CD4-positive, alpha-beta T cell (primary cell): ENCODE results near the gene RBMS3. TPM values are rescaled to one million over a fixed set of nuclear protein-coding genes. Genes with fewer than 3 reads are reported as not detected.

ENCODE experiments used
- ATAC-seq: fragments of 200-7000 bp; cut with Tn5 transposase; one replicate; pipeline ENCODE4 v1.10.0; 2022; ENCODE audit warnings: mild to moderate bottlenecking; ENCODE audit not compliant: poor library complexity
- CTCF ChIA-PET: fragments of 350-600 bp; sonication (Branson Sonifier 250); formaldehyde crosslinking; loops from one replicate; lab custom pipeline; 2021; ENCODE audit warnings: antibody characterized with exemption, inconsistent platforms; lab: Charles Lee
- POLR2A ChIA-PET: fragments of 350-600 bp; sonication (Branson Sonifier 250); formaldehyde crosslinking; loops from one replicate; lab custom pipeline; 2021; ENCODE audit warnings: antibody characterized with exemption, inconsistent platforms; lab: Charles Lee
- DNase-seq, 14 experiments: peaks; one replicate each; pipeline ENCODE4 v3.0.0-alpha.2; 2013 to 2020; ENCODE audit warnings: mixed read lengths in 2 of 14
- H3K27ac ChIP-seq, 2 donors: one replicate each; pipeline versions ENCODE4 v1.5.1 to v1.7.0; 2013; ENCODE audit warnings: low read length in 2 of 2, low read depth in 1 of 2, mild to moderate bottlenecking in 1 of 2
- H3K27me3 ChIP-seq, 2 experiments: 1 replicate in 1 of 2; 2 replicates in 1 of 2; pipeline versions ENCODE4 v1.6.1 to v1.7.0; 2013; ENCODE audit warnings: low read length in 2 of 2, control low read depth in 1 of 2, mild to moderate bottlenecking in 1 of 2, moderate library complexity in 1 of 2; ENCODE audit not compliant: insufficient read depth in 2 of 2, control insufficient read depth in 1 of 2
- H3K36me3 ChIP-seq: one replicate; pipeline ENCODE4 v1.6.1; 2013; ENCODE audit warnings: low read length, control low read depth; ENCODE audit not compliant: insufficient read depth
- H3K4me1 ChIP-seq: one replicate; pipeline ENCODE4 v1.6.1; 2013; ENCODE audit warnings: low read length, control low read depth; ENCODE audit not compliant: insufficient read depth
- H3K4me3 ChIP-seq: one replicate; pipeline ENCODE4 v1.5.1; 2013; ENCODE audit warnings: mild to moderate bottlenecking, low read length, moderate library complexity
- H3K9me3 ChIP-seq, 2 experiments: 1 replicate in 1 of 2; 2 replicates in 1 of 2; pipeline versions ENCODE4 v1.6.1 to v1.7.0; 2013; ENCODE audit warnings: low read length in 2 of 2, mild to moderate bottlenecking in 2 of 2, control low read depth in 1 of 2, moderate library complexity in 1 of 2; ENCODE audit not compliant: control insufficient read depth in 1 of 2, insufficient read depth in 1 of 2
- H3K27ac Mint-ChIP-seq: one replicate; pipeline ENCODE4 v1.8.0; 2020; ENCODE audit warnings: mixed read lengths
- H3K27me3 Mint-ChIP-seq: one replicate; pipeline ENCODE4 v1.8.0; 2021; ENCODE audit warnings: mixed read lengths
- H3K36me3 Mint-ChIP-seq: one replicate; pipeline ENCODE4 v1.8.0; 2021; ENCODE audit warnings: low read depth, mixed read lengths
- H3K4me1 Mint-ChIP-seq: one replicate; pipeline ENCODE4 v1.8.0; 2021; ENCODE audit warnings: low read depth, mixed read lengths
- H3K4me3 Mint-ChIP-seq: one replicate; pipeline ENCODE4 v1.8.0; 2020; ENCODE audit warnings: mild to moderate bottlenecking, mixed read lengths
- H3K9me3 Mint-ChIP-seq: one replicate; pipeline ENCODE4 v1.8.0; 2020; ENCODE audit warnings: mixed read lengths
- intact Hi-C, 2 experiments: fragments of 100-400 bp; cut with DNase I in 1 of 2; cut with micrococcal nuclease in 1 of 2; formaldehyde crosslinking; loops; one replicate each; pipeline versions ENCODE4 v1.15.1 to v1.9.0; 2023 to 2025; cut with DNase I, micrococcal nuclease
- total RNA-seq, 174 experiments: library from RNA in 2 of 174; stranded (reverse) in 2 of 174; gene quantifications; one replicate each; pipeline ENCODE4 v1.2.3 and lab custom pipeline; 2021 to 2026
- TF ChIP-seq, protein P1 (sequence below): fragments of 200-600 bp; IDR thresholded peaks from one replicate; pipeline ENCODE4 v1.8.0; 2022; ENCODE audit warnings: antibody characterized with exemption, mild to moderate bottlenecking

Gene RBMS3
- total RNA-seq, 2 experiments from 2014 or later = 1.6 to 1.7 TPM

DNA sequence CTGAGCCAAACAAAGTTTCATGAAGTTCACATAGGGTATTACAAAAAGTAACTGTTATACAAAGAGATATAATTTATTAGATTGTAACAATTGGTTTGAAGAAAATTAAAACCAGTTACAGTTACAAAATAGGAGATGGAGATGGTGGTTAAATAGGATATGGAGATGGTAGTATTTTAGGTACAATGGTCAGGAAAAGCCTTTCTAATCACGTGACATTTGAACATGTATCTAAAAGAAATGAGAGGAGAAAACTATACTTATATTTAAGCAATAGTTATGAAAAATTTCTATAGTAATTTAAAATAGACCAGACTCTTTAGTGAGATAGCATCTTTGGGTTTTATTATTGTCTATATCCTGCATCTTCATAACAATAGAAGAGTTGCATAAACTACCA, 312.9 kb downstream of the RBMS3 start:
- Mint-ChIP-seq H3K4me1 (no peaks in the 10 kb centered on the region), H3K4me3 (no peak overlapping the region), H3K36me3 (no peaks in the 10 kb centered on the region), H3K27ac (no peak overlapping the region), H3K9me3 (peaks cover 6% of the 10 kb centered on the region), H3K27me3 (no peaks in the 10 kb centered on the region)
- CTCF ChIA-PET = no interaction called here
- no peak overlapping the region for H3K4me3 ChIP-seq
- no peaks in the 10 kb centered on the region for H3K4me1 ChIP-seq
- no peak overlapping the region for H3K27ac ChIP-seq
- H3K27me3 ChIP-seq = no peaks in the 10 kb centered on the region
- H3K36me3 ChIP-seq = no peaks in the 10 kb centered on the region
- POLR2A ChIA-PET = no interaction called here
- ATAC-seq (no peak), DNase-seq (no peak)
- no peaks in the 10 kb centered on the region for H3K9me3 ChIP-seq
- intact Hi-C loops = no loop called here
- TF ChIP-seq, protein P1, sequence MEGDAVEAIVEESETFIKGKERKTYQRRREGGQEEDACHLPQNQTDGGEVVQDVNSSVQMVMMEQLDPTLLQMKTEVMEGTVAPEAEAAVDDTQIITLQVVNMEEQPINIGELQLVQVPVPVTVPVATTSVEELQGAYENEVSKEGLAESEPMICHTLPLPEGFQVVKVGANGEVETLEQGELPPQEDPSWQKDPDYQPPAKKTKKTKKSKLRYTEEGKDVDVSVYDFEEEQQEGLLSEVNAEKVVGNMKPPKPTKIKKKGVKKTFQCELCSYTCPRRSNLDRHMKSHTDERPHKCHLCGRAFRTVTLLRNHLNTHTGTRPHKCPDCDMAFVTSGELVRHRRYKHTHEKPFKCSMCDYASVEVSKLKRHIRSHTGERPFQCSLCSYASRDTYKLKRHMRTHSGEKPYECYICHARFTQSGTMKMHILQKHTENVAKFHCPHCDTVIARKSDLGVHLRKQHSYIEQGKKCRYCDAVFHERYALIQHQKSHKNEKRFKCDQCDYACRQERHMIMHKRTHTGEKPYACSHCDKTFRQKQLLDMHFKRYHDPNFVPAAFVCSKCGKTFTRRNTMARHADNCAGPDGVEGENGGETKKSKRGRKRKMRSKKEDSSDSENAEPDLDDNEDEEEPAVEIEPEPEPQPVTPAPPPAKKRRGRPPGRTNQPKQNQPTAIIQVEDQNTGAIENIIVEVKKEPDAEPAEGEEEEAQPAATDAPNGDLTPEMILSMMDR = no peak

DNA sequence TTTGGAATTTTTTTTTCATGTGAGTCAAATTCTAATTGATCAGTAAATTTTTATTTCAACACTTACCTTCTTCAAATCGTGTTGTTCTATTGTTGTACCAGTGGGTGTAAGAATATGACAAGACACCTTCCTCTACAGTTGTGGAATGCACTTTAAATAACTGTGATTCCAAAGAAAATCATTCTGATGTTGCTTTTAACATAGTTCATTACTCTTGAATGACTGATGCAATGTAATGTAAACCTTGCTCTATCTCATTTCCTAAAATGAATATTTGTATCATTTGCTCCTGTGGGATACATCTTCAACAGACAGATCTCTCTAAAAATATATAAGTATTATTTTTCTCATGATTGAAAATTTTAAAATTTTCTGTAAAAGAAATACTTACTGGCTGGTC, 313.4 kb downstream of the RBMS3 start:
- ATAC-seq (no peak), DNase-seq (no peak)
- Histone ChIP-seq H3K4me3 (no peak overlapping the region), H3K36me3 (no peaks in the 10 kb centered on the region), H3K4me1 (no peaks in the 10 kb centered on the region), H3K9me3 (no peaks in the 10 kb centered on the region), H3K27me3 (no peaks in the 10 kb centered on the region), H3K27ac (no peak overlapping the region)
- TF ChIP-seq, protein P1 = no peak
- H3K27ac Mint-ChIP-seq = no peak overlapping the region
- H3K4me1 Mint-ChIP-seq = no peaks in the 10 kb centered on the region
- H3K4me3 Mint-ChIP-seq = no peak overlapping the region
- H3K27me3 Mint-ChIP-seq = no peaks in the 10 kb centered on the region
- ChIA-PET POLR2A (no interaction called here), CTCF (no interaction called here)
- intact Hi-C loops = no loop called here
- peaks cover 6% of the 10 kb centered on the region for H3K9me3 Mint-ChIP-seq
- no peaks in the 10 kb centered on the region for H3K36me3 Mint-ChIP-seq

DNA sequence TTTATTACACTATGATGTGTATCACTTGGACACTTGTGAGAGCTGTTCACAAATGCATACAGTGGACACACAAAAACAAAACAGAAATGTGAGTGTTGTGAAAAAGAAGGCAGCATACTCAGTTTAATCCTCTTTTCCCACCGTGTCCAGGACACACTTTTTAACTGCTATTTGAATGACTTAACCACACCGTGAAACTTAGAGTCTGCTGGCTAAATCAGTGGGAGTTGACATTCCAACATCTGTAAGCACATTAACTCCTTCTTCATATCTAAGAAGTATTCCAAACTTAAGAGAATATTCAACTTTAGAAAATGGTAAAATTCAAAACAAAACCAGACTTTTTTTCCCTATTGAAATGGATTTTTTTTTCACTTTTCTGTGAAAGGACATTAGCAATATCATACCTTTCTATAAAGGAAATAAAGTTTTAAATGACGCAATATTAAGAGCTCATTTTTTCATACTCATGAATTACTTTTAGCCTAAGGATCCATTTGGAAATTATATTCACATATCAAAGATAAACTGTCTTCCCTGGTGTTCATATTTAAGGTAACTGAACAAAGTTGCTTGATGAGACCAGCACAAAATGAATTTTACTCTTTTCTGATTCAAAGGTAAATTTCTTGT, 316.6 kb downstream of the RBMS3 start:
- TF ChIP-seq, protein P1 = no peak
- Mint-ChIP-seq H3K4me1 (no peaks in the 10 kb centered on the region), H3K27me3 (no peaks in the 10 kb centered on the region), H3K4me3 (no peak overlapping the region), H3K27ac (no peak overlapping the region), H3K9me3 (no peaks in the 10 kb centered on the region), H3K36me3 (no peaks in the 10 kb centered on the region)
- ChIA-PET POLR2A (no interaction called here), CTCF (no interaction called here)
- Histone ChIP-seq H3K27ac (no peak overlapping the region), H3K36me3 (no peaks in the 10 kb centered on the region), H3K27me3 (no peaks in the 10 kb centered on the region), H3K9me3 (no peaks in the 10 kb centered on the region), H3K4me1 (no peaks in the 10 kb centered on the region), H3K4me3 (no peak overlapping the region)
- intact Hi-C loops = loop anchor here in 1 of 2 experiments (1.0 kb wide), 1 partner anchor 30 kb away; no protein-coding TSS in a partner anchor
- DNase-seq (no peak), ATAC-seq (no peak)
